Measurements from ENCODE around the gene GPX5.

Gene GPX5

DNA sequence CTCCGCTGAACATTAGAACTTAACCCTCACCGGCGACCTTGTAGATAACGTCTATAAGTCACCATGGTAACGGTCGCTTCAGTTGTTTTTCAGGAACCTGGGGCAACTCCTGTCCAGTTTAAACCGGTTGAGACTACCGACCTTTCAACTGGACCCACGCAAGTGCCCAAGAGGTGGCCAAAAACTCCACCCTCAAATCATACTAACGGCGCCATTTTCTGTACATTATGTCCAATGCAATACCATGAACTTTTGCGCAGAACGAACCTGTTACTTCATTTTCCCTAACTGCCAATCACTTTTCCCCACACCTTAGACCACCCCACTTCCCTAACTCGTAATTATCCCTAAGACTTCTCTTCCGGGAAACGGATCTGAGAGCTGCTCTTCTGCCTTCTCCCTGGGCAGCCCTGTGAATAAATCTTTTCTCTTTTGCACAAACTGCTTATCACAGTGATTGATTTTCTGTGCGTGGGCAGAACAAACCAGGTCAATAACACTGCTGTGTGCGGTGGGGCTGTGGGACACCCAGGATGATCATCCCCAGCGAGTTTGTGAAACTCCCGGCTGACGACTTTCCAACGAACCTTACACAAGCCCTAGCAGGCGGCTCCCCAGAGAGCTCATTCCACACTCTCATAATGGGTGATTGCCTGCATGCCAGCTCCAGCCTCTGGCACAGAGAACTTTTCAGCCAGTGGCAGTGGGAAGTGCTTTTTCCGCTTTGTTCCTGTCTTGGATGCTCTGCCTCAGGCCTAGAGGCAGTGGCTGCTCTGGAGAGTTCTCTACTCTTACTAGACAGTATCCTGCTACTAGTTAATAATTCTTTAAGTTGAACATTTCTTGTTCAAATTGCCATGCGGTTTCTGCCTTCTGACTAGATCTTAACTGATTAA, 28.6 kb downstream of the GPX5 start:
- peak overlapping the region in 1 of 5 donors; percentile 50 for H3K4me3 ChIP-seq (ENCODE audit: low read depth in 1 of 5, low read length in 5 of 5)
- H3K9ac ChIP-seq (ENCODE audit: low read length in 5 of 5), result no peak overlapping the region
- H3K4me1 ChIP-seq (ENCODE audit: control insufficient read depth in 5 of 5, insufficient read depth in 5 of 5, low read length in 5 of 5), result peaks cover 0 to 9% (median 0%) of the 10 kb centered on the region in 5 donors
- peaks cover 4 to 14% (median 11%) of the 10 kb centered on the region in 5 donors for H3K27me3 ChIP-seq (ENCODE audit: control insufficient read depth in 5 of 5, insufficient read depth in 4 of 5, low read length in 5 of 5)
- no peaks in the 10 kb centered on the region for H3K9me3 ChIP-seq (ENCODE audit: control insufficient read depth in 5 of 5, low read length in 5 of 5)
- H3K27ac ChIP-seq (ENCODE audit: low read depth, low read length), result no peak overlapping the region
- no peaks in the 10 kb centered on the region for H3K36me3 ChIP-seq (ENCODE audit: control insufficient read depth in 5 of 5, insufficient read depth in 5 of 5, low read length in 5 of 5)

DNA sequence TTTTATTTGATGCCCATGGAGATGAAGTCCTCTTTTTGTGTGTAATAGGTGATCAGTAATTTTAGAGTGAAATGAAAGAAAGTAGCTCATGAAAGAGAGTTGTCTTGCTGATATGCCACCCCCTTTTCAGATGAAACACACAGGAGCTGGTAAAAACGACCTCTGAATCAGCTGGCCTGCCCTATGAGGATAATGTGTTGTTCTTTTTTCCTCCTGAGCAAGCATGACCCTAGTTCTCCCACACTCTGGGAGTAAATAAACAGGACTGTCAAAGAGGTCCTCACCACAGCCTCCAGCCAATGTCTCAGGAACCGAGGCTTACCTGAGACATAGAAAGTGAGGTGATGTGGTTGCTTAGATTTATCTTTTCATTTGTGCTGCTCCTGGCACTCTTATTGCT, 29.5 kb downstream of the GPX5 start:
- Histone ChIP-seq H3K27me3 (ENCODE audit: control insufficient read depth in 5 of 5, insufficient read depth in 4 of 5, low read length in 5 of 5) (peaks cover 4 to 14% (median 9%) of the 10 kb centered on the region in 5 donors), H3K36me3 (ENCODE audit: control insufficient read depth in 5 of 5, insufficient read depth in 5 of 5, low read length in 5 of 5) (no peaks in the 10 kb centered on the region), H3K4me1 (ENCODE audit: control insufficient read depth in 5 of 5, insufficient read depth in 5 of 5, low read length in 5 of 5) (peaks cover 0 to 9% (median 0%) of the 10 kb centered on the region in 5 donors), H3K27ac (ENCODE audit: low read depth, low read length) (no peak overlapping the region), H3K4me3 (ENCODE audit: low read depth in 1 of 5, low read length in 5 of 5) (no peak overlapping the region), H3K9ac (ENCODE audit: low read length in 5 of 5) (no peak overlapping the region), H3K9me3 (ENCODE audit: control insufficient read depth in 5 of 5, low read length in 5 of 5) (no peaks in the 10 kb centered on the region)

DNA sequence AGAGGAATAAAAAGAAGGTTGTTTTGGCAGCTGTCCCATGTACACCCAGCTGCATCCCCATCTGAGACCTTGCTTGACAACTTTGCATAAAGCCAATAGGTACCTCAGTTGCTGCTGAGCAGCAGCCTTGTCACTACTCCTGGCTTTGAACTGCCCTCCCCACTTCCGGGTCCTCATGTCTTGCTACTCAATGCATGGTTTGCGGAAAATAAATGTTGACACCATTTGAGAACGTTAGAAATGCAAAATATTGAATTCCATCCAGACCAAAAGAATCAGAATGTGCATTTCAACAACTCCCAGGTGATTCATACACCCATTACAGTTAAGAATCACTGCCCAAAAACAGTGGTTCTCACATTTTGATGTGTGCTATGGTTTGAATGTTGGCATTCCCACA, 32.9 kb downstream of the GPX5 start:
- Histone ChIP-seq H3K4me1 (ENCODE audit: control insufficient read depth in 5 of 5, insufficient read depth in 5 of 5, low read length in 5 of 5) (peaks cover 0 to 8% (median 0%) of the 10 kb centered on the region in 5 donors), H3K27me3 (ENCODE audit: control insufficient read depth in 5 of 5, insufficient read depth in 4 of 5, low read length in 5 of 5) (peaks cover 4 to 10% (median 6%) of the 10 kb centered on the region in 5 donors), H3K4me3 (ENCODE audit: low read depth in 1 of 5, low read length in 5 of 5) (no peak overlapping the region)

DNA sequence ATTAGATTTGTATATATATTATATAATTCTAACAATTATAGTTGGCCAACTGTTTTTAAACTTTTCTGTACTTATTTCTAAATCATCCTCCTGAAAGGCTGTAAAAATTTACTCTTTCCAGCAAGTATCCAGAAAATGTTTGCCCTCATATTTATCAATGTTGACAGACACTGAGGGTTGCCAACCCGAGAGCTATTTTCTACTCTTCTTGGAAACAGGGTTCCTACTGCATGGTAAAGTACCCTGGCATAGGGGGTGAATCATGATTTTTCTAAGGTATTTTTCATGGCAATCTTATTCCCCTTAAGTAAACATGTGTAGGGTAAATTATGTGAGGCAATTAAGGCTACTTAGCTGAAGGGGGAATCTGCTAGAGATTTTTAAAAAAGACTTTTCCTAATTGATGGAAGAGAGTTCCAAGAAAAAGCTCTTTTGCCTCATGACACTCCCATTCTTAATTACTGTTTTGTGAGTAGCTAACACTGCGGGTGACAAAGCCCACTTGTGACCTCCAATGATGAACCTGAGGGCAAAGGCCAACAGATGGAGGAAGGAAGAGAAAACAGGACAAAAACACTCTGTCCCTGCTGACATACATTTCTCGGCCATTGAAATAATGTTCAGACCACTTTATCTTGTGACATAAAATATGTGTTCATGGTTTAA, 37.9 kb downstream of the GPX5 start:
- Histone ChIP-seq H3K9ac (ENCODE audit: low read length in 5 of 5) (no peak overlapping the region), H3K4me1 (ENCODE audit: control insufficient read depth in 5 of 5, insufficient read depth in 5 of 5, low read length in 5 of 5) (no peaks in the 10 kb centered on the region), H3K9me3 (ENCODE audit: control insufficient read depth in 5 of 5, low read length in 5 of 5) (no peaks in the 10 kb centered on the region), H3K27me3 (ENCODE audit: control insufficient read depth in 5 of 5, insufficient read depth in 4 of 5, low read length in 5 of 5) (peaks cover 0 to 2% (median 0%) of the 10 kb centered on the region in 5 donors), H3K4me3 (ENCODE audit: low read depth in 1 of 5, low read length in 5 of 5) (no peak overlapping the region), H3K27ac (ENCODE audit: low read depth, low read length) (no peak overlapping the region), H3K36me3 (ENCODE audit: control insufficient read depth in 5 of 5, insufficient read depth in 5 of 5, low read length in 5 of 5) (no peaks in the 10 kb centered on the region)

More for the DNA sequence above, 32.9 kb downstream of the GPX5 start:
- Histone ChIP-seq H3K9ac (ENCODE audit: low read length in 5 of 5) (no peak overlapping the region), H3K27ac (ENCODE audit: low read depth, low read length) (no peak overlapping the region), H3K36me3 (ENCODE audit: control insufficient read depth in 5 of 5, insufficient read depth in 5 of 5, low read length in 5 of 5) (no peaks in the 10 kb centered on the region), H3K9me3 (ENCODE audit: control insufficient read depth in 5 of 5, low read length in 5 of 5) (no peaks in the 10 kb centered on the region)

DNA sequence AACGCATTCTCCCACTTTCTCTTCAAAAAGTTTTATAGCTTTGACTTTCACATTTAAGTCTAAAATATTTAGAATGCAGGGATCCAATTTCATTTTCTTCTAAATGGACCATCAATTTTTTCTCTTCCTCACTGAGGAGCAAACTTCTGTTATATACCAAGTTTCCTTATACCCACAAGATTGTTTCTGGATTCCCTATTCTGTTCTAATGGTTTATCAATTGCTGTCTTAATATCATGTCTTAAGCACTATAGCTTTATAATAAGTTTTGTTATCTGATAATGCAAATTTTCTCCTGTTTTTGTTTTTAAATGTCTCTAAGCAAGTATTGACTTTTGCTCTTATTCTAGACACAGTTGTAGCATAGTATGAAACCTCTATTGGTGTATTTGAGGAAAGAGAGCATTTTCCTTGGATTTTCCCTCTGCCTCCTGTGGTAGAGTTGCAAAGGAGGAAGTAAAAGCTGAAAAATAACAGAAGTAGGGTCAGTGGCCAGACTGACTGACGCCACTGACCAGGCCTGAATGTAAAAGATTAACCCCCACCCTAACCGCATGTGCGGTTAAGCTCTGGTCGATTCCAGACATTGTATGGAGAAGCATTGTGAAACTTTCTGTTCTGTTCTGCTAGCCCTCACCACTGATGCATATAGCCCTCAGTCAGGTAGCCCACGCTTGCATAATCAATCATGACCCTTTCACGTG, 40.3 kb downstream of the GPX5 start:
- Histone ChIP-seq H3K27me3 (ENCODE audit: control insufficient read depth in 5 of 5, insufficient read depth in 4 of 5, low read length in 5 of 5) (peaks cover 0 to 2% (median 0%) of the 10 kb centered on the region in 5 donors), H3K9ac (ENCODE audit: low read length in 5 of 5) (no peak overlapping the region), H3K4me1 (ENCODE audit: control insufficient read depth in 5 of 5, insufficient read depth in 5 of 5, low read length in 5 of 5) (no peaks in the 10 kb centered on the region)

DNA sequence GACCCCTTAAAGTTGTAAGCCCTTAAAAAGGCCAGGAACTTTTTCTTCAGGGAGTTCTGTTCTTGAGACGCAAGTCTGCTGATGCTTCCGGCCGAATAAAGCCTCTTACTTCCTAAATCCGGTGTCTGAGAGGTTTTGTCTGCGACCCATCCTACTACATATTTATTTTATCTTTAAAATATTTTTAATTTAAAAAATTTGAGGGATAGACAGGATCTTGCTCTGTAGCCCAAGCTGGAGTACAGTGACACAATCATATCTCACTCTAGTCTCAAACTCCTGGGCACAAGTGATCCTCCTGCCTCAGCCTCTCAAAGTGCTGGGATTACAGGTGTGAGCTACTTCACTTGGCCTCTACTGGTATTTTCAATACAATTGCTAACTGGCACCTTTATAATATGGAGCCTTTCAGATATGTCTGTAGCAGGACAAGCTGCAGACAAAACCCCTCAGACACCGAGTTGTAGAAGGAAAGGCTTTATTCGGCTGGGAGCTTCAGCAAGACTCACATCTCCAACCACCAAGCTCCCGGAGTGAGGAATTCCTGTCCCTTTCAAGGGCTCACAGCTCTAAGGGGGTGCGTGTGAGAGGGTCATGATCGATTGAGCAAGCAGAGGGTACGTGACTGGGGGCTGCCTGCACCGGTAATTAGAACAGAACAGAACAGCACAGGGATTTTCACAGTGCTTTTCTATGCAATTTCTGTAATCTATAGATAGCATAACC, 41.0 kb downstream of the GPX5 start:
- Histone ChIP-seq H3K27me3 (ENCODE audit: control insufficient read depth in 5 of 5, insufficient read depth in 4 of 5, low read length in 5 of 5) (peaks cover 0 to 2% (median 0%) of the 10 kb centered on the region in 5 donors), H3K27ac (ENCODE audit: low read depth, low read length) (no peak overlapping the region), H3K9ac (ENCODE audit: low read length in 5 of 5) (no peak overlapping the region), H3K36me3 (ENCODE audit: control insufficient read depth in 5 of 5, insufficient read depth in 5 of 5, low read length in 5 of 5) (no peaks in the 10 kb centered on the region), H3K4me3 (ENCODE audit: low read depth in 1 of 5, low read length in 5 of 5) (no peak overlapping the region), H3K9me3 (ENCODE audit: control insufficient read depth in 5 of 5, low read length in 5 of 5) (no peaks in the 10 kb centered on the region), H3K4me1 (ENCODE audit: control insufficient read depth in 5 of 5, insufficient read depth in 5 of 5, low read length in 5 of 5) (no peaks in the 10 kb centered on the region)

More for the DNA sequence above, 40.3 kb downstream of the GPX5 start:
- no peak overlapping the region for H3K4me3 ChIP-seq (ENCODE audit: low read depth in 1 of 5, low read length in 5 of 5)
- no peaks in the 10 kb centered on the region for H3K36me3 ChIP-seq (ENCODE audit: control insufficient read depth in 5 of 5, insufficient read depth in 5 of 5, low read length in 5 of 5)
- H3K27ac ChIP-seq (ENCODE audit: low read depth, low read length), result no peak overlapping the region
- H3K9me3 ChIP-seq (ENCODE audit: control insufficient read depth in 5 of 5, low read length in 5 of 5), result no peaks in the 10 kb centered on the region

DNA sequence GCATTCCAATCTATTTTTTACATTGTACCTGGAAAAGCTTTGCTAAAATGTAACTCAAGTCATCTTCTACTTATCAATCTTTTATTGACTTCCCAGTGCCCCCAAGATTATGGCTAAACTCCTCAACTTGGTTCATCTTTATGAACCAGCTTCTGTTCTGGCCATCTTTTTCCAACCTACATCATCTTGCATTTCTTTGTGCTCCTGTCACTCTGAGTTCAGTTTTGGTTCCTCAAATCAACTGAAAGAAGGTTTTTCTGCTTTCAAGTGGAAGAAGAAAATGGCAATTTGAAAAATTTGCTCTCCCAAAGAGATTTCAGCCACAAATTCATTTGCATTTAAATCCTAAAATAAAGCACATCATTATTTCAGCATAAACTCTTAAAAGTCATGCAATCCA, 41.8 kb downstream of the GPX5 start:
- Histone ChIP-seq H3K9me3 (ENCODE audit: control insufficient read depth in 5 of 5, low read length in 5 of 5) (no peaks in the 10 kb centered on the region), H3K4me3 (ENCODE audit: low read depth in 1 of 5, low read length in 5 of 5) (no peak overlapping the region), H3K27me3 (ENCODE audit: control insufficient read depth in 5 of 5, insufficient read depth in 4 of 5, low read length in 5 of 5) (peaks cover 0 to 2% (median 0%) of the 10 kb centered on the region in 5 donors), H3K27ac (ENCODE audit: low read depth, low read length) (no peak overlapping the region), H3K36me3 (ENCODE audit: control insufficient read depth in 5 of 5, insufficient read depth in 5 of 5, low read length in 5 of 5) (no peaks in the 10 kb centered on the region), H3K9ac (ENCODE audit: low read length in 5 of 5) (no peak overlapping the region), H3K4me1 (ENCODE audit: control insufficient read depth in 5 of 5, insufficient read depth in 5 of 5, low read length in 5 of 5) (no peaks in the 10 kb centered on the region)

DNA sequence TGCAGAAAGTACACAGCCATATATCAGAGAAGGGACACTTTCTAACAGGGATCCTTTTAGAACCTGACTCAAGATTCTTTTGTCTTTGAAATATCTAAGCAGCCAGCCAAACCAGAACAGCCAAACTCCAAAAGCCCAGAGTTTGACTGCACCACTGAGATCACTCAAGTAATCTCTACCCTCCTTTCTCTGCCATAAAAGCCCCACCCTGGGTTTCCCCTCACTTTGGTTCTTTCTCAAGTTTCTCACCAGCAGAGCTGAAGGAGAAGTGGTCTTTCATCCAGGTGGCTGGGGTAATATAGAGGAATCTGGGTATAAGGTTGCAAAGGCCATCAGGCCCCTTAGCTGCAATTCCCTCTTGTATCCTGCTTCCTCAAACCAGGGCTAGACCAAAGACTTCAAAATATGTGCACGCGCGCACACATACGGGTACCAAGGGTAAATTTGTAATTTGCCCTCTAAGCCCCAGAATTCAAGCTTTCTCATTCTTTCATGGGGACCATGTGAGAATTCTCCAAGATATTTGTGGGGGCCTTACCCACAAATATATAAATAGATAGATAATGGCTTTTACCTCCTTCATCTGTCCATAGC, 42.9 kb downstream of the GPX5 start:
- no peak overlapping the region for H3K4me3 ChIP-seq (ENCODE audit: low read depth in 1 of 5, low read length in 5 of 5)
- no peaks in the 10 kb centered on the region for H3K4me1 ChIP-seq (ENCODE audit: control insufficient read depth in 5 of 5, insufficient read depth in 5 of 5, low read length in 5 of 5)
- H3K9ac ChIP-seq (ENCODE audit: low read length in 5 of 5), result no peak overlapping the region

DNA sequence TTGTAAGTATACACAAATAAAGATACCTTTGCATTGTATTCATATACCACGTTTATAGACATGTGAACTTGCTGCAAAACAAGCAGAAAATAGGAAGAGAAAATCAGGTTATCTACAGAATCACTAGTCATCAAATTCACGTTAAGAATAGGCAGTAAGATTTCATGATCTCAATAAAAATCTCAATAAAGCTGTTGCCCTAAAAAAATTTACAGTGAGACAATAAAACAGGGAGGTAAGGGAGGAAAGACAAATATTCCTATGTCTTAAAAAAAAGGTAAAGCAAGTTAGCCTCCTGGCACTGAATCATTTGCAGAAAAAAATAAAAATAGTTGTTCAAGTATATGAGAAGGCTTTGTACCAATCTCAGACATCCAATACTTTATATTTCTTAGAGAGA, 44.1 kb downstream of the GPX5 start:
- Histone ChIP-seq H3K9ac (ENCODE audit: low read length in 5 of 5) (no peak overlapping the region), H3K27ac (ENCODE audit: low read depth, low read length) (no peak overlapping the region), H3K4me1 (ENCODE audit: control insufficient read depth in 5 of 5, insufficient read depth in 5 of 5, low read length in 5 of 5) (no peaks in the 10 kb centered on the region), H3K4me3 (ENCODE audit: low read depth in 1 of 5, low read length in 5 of 5) (no peak overlapping the region), H3K9me3 (ENCODE audit: control insufficient read depth in 5 of 5, low read length in 5 of 5) (no peaks in the 10 kb centered on the region), H3K27me3 (ENCODE audit: control insufficient read depth in 5 of 5, insufficient read depth in 4 of 5, low read length in 5 of 5) (peaks cover 0 to 2% (median 0%) of the 10 kb centered on the region in 5 donors), H3K36me3 (ENCODE audit: control insufficient read depth in 5 of 5, insufficient read depth in 5 of 5, low read length in 5 of 5) (no peaks in the 10 kb centered on the region)

More for the DNA sequence above, 42.9 kb downstream of the GPX5 start:
- Histone ChIP-seq H3K27me3 (ENCODE audit: control insufficient read depth in 5 of 5, insufficient read depth in 4 of 5, low read length in 5 of 5) (peaks cover 0 to 2% (median 0%) of the 10 kb centered on the region in 5 donors), H3K9me3 (ENCODE audit: control insufficient read depth in 5 of 5, low read length in 5 of 5) (no peaks in the 10 kb centered on the region), H3K27ac (ENCODE audit: low read depth, low read length) (no peak overlapping the region), H3K36me3 (ENCODE audit: control insufficient read depth in 5 of 5, insufficient read depth in 5 of 5, low read length in 5 of 5) (no peaks in the 10 kb centered on the region)

All from subcutaneous abdominal adipose tissue (tissue), 5 donors.